Measurements from ENCODE around the gene APBB2.

- TF ChIP-seq CTCF (IDR thresholded peaks at IDR 0.05) (no peak), POLR2A (IDR thresholded peaks at IDR 0.05; ENCODE audit: low read depth) (no peak)
These were observed 60.1 kb downstream of the APBB2 start for GRCh38 chr4:41154010-41154813.

Measured in esophagus muscularis mucosa (tissue), 3 donors.